SH-SY5Y (cell line): ENCODE results near the gene POLR1A.

Source experiments
- GATA2 ChIP-seq: IDR thresholded peaks from 2 replicates; pipeline ENCODE4 v1.6.1; 2011; ENCODE audit warnings: mild to moderate bottlenecking, low read depth, low read length
- GATA3 ChIP-seq: IDR thresholded peaks from 2 replicates; pipeline ENCODE4 v1.6.1; 2011; ENCODE audit warnings: low read depth, mild to moderate bottlenecking, low read length, moderate library complexity

Gene POLR1A

DNA sequence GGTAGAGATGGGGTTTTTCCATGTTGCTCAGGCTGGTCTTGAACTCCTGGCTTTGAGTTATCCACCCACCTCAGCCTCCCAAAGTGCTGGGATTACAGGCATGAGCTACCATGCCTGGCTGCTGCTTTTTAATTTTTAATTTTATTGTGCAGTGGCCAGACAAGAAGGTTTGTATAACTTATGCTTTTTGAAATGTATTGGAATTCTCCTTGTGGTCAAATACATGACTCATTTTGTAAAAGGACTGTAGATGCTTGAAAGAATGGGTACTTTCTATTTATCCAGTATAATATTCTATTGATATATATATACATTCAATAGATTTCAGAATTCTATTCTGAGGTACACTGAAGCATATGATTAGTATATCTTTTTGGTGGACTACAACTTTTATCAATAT, 134.3 kb downstream of the POLR1A start:
- TF ChIP-seq GATA2 (no peak), GATA3 (no peak)
